KMS-11 (cell line): ENCODE measurements around the gene NOP58.

Source experiments
- H2AFZ ChIP-seq: fragments of 200-600 bp; sonication (generic); 2 replicates; pipeline ENCODE4 v1.6.1; 2016; ENCODE audit warnings: antibody characterized with exemption, mixed run types, low read depth
- H3K27ac ChIP-seq: fragments of 200-600 bp; sonication (generic); 2 replicates; pipeline ENCODE4 v1.6.1; 2016; ENCODE audit warnings: mild to moderate bottlenecking, mixed run types
- H3K27me3 ChIP-seq: fragments of 200-600 bp; sonication (generic); 2 replicates; pipeline ENCODE4 v1.6.1; 2017; ENCODE audit warnings: mild to moderate bottlenecking, low read depth, mixed run types, moderate library complexity; ENCODE audit not compliant: insufficient read depth
- H3K36me3 ChIP-seq: fragments of 200-600 bp; sonication (generic); 2 replicates; pipeline ENCODE4 v1.6.1; 2017; ENCODE audit warnings: mild to moderate bottlenecking, mixed run types; ENCODE audit not compliant: insufficient read depth
- H3K4me1 ChIP-seq: fragments of 200-600 bp; sonication (generic); 2 replicates; pipeline ENCODE4 v1.6.1; 2016; ENCODE audit warnings: mild to moderate bottlenecking, low read depth, mixed run types; ENCODE audit not compliant: poor library complexity, severe bottlenecking
- H3K4me2 ChIP-seq: fragments of 200-600 bp; sonication (generic); 2 replicates; pipeline ENCODE4 v1.7.0; 2016; ENCODE audit warnings: mild to moderate bottlenecking, mixed run types
- H3K4me3 ChIP-seq: fragments of 200-600 bp; sonication (generic); IDR thresholded peaks from 2 replicates; pipeline ENCODE4 v1.6.1; 2017; ENCODE audit warnings: low read depth, low read length, mixed read lengths; ENCODE audit not compliant: insufficient read depth
- H3K79me2 ChIP-seq: fragments of 200-600 bp; sonication (generic); 2 replicates; pipeline ENCODE4 v1.6.1; 2016; ENCODE audit warnings: low read depth, mixed run types; ENCODE audit not compliant: insufficient read depth
- H3K9ac ChIP-seq: fragments of 200-600 bp; sonication (generic); 2 replicates; pipeline ENCODE4 v1.6.1; 2016; ENCODE audit warnings: mild to moderate bottlenecking, mixed run types
- H4K20me1 ChIP-seq: fragments of 200-600 bp; sonication (generic); 2 replicates; pipeline ENCODE4 v1.6.1; 2016; ENCODE audit warnings: mild to moderate bottlenecking, mixed run types; ENCODE audit not compliant: insufficient read depth
- TF ChIP-seq, protein P1 (sequence below): fragments of 200-600 bp; sonication (generic); conservative IDR thresholded peaks from 2 replicates; pipeline ENCODE4 v1.6.1; 2017; ENCODE audit warnings: low read depth, mild to moderate bottlenecking, antibody characterized with exemption, low read length, moderate library complexity, mixed read lengths

Gene NOP58

GRCh38 chr2:202339071-202339870, 73.7 kb downstream of the NOP58 start:
- Histone ChIP-seq H4K20me1 (no peaks in the 10 kb centered on the region), H3K27ac (no peak overlapping the region), H3K4me2 (no peak overlapping the region)

DNA sequence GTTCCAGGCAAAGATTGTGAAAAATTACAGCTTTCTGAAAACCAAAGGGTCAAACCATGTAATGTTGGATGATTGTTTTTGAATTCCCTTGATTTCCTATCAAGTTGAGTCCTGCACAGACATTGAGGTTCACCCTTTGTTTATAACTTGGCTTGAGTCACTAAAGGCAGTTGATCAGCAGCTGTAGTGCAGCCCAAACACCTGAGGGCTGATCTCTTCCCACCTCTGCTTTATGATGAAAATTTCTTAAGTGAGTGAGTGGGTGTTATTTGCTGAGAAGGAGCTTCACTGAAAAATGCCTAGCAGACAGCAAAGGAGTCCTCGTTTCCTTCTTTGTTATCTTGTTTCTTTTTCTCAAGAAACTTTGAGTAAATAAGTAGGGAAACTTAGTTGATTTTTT, 78.6 kb downstream of the NOP58 start:
- Histone ChIP-seq H3K27ac (no peak overlapping the region), H4K20me1 (no peaks in the 10 kb centered on the region), H3K4me3 (no peak overlapping the region), H2AFZ (no peak overlapping the region), H3K79me2 (no peaks in the 10 kb centered on the region), H3K4me1 (no peaks in the 10 kb centered on the region), H3K9ac (no peak overlapping the region), H3K27me3 (no peaks in the 10 kb centered on the region), H3K36me3 (no peaks in the 10 kb centered on the region), H3K4me2 (no peak overlapping the region)
- TF ChIP-seq, protein P1, sequence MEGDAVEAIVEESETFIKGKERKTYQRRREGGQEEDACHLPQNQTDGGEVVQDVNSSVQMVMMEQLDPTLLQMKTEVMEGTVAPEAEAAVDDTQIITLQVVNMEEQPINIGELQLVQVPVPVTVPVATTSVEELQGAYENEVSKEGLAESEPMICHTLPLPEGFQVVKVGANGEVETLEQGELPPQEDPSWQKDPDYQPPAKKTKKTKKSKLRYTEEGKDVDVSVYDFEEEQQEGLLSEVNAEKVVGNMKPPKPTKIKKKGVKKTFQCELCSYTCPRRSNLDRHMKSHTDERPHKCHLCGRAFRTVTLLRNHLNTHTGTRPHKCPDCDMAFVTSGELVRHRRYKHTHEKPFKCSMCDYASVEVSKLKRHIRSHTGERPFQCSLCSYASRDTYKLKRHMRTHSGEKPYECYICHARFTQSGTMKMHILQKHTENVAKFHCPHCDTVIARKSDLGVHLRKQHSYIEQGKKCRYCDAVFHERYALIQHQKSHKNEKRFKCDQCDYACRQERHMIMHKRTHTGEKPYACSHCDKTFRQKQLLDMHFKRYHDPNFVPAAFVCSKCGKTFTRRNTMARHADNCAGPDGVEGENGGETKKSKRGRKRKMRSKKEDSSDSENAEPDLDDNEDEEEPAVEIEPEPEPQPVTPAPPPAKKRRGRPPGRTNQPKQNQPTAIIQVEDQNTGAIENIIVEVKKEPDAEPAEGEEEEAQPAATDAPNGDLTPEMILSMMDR, result no peak

More at GRCh38 chr2:202339071-202339870, 73.7 kb downstream of the NOP58 start:
- TF ChIP-seq, protein P1, result no peak
- Histone ChIP-seq H2AFZ (no peak overlapping the region), H3K79me2 (no peaks in the 10 kb centered on the region), H3K9ac (no peak overlapping the region), H3K4me3 (no peak overlapping the region), H3K36me3 (no peaks in the 10 kb centered on the region), H3K4me1 (no peaks in the 10 kb centered on the region), H3K27me3 (no peaks in the 10 kb centered on the region)

GRCh38 chr2:202346180-202346579, 80.6 kb downstream of the NOP58 start:
- Histone ChIP-seq H3K4me2 (no peak overlapping the region), H3K9ac (no peak overlapping the region), H3K27ac (no peak overlapping the region), H3K27me3 (no peaks in the 10 kb centered on the region), H2AFZ (no peak overlapping the region), H3K79me2 (no peaks in the 10 kb centered on the region), H3K36me3 (no peaks in the 10 kb centered on the region), H3K4me1 (no peaks in the 10 kb centered on the region), H4K20me1 (no peaks in the 10 kb centered on the region), H3K4me3 (no peak overlapping the region)
- TF ChIP-seq, protein P1, result no peak
